Right lobe of liver (tissue), 6 donors: ENCODE data around the gene SLC39A12. TPM values are rescaled to one million over a fixed set of nuclear protein-coding genes. Genes with fewer than 3 reads are reported as not detected.
"Not testable (repeated sequence)": the region's sequence is repeated elsewhere in the genome, so short reads cannot be mapped to it uniquely, and the experiment has no call there.

Experiments used
- ATAC-seq, 4 donors: fragments of 200-7000 bp; cut with Tn5 transposase; one replicate each; pipeline ENCODE4 v1.9.1; 2020; ENCODE audit warnings: mild to moderate bottlenecking in 4 of 4, moderate library complexity in 4 of 4
- DNase-seq, 3 donors: peaks; one replicate each; pipeline ENCODE4 v3.0.0-alpha.2; 2020
- H3K27ac ChIP-seq, 3 donors: fragments of 200-600 bp; one replicate each; pipeline ENCODE4 v1.8.0; 2022
- H3K27me3 ChIP-seq, 2 donors: fragments of 200-600 bp; one replicate each; pipeline ENCODE4 v1.8.0; 2022
- H3K36me3 ChIP-seq, 4 donors: fragments of 200-600 bp; sonication (generic) in 1 of 4; one replicate each; pipeline versions ENCODE4 v1.5.1 to v1.8.0; 2017 to 2022; ENCODE audit warnings: control low read depth in 1 of 4
- H3K4me1 ChIP-seq, 4 donors: fragments of 200-600 bp; sonication (generic) in 1 of 4; one replicate each; pipeline versions ENCODE4 v1.5.1 to v1.8.0; 2017 to 2022; ENCODE audit warnings: control low read depth in 1 of 4
- H3K4me3 ChIP-seq, 3 donors: fragments of 200-600 bp; one replicate each; pipeline ENCODE4 v1.8.0; 2022
- H3K9me3 ChIP-seq, 4 donors: fragments of 200-600 bp; sonication (generic) in 1 of 4; one replicate each; pipeline versions ENCODE4 v1.5.1 to v1.8.0; 2017 to 2022; ENCODE audit warnings: control low read depth in 1 of 4
- CTCF ChIP-seq, 4 donors: fragments of 200-600 bp in 3 of 4; fragments of 450-650 bp in 1 of 4; IDR thresholded peaks; one replicate each; pipeline versions ENCODE4 v1.5.1 to v1.8.0; 2016 to 2022; ENCODE audit warnings: antibody characterized with exemption in 4 of 4, mild to moderate bottlenecking in 2 of 4
- POLR2A ChIP-seq: fragments of 450-650 bp; IDR thresholded peaks from one replicate; pipeline ENCODE4 v1.6.1; 2017; ENCODE audit warnings: antibody characterized with exemption, mild to moderate bottlenecking
- WGBS: methylation state at CpG from one replicate; pipeline ENCODE4 v1.1.6; 2018; ENCODE audit warnings: low coverage, low lambda C conversion rate; ENCODE audit not compliant: insufficient coverage; ENCODE audit errors: missing lambda C conversion rate; 5-methylcytosine and 5-hydroxymethylcytosine counted together
- intact Hi-C, 2 donors: fragments of 100-400 bp; cut with DNase I; formaldehyde crosslinking; loops; one replicate each; pipeline versions ENCODE4 v1.11.2 to v1.14.1; 2022
- total RNA-seq, 6 experiments: library from RNA; depleted of rRNA in 2 of 6; stranded (reverse); fragments of >200 nt in 2 of 6; fragmentation: NEBNext Ultra II Directional in 3 of 6; extraction: Animal tissue kit (Norgen Biotek cat#: 25700) in 3 of 6; gene quantifications; one replicate each; pipeline versions ENCODE4 v1.1.0 to v1.2.4, GENCODE V29; 2016 to 2023
- donor health status: DM: no; HTN: yes; CAD: no.
- donor health status: DM: no; HTN: no; CAD: no.
- donor health status: DM: no; HTN: no; CAD: no.
- donor health status: DM: no; HTN: yes; CAD: no.
- donor health status: DM: no; HTN: yes; CAD: no.

The SLC39A12 gene
- total RNA-seq, 6 experiments from 2014 or later, result 0.10 to 0.11 TPM; not detected in 4

- DNase-seq, result no peak
- Histone ChIP-seq H3K4me3 (no peak overlapping the region), H3K27ac (no peak overlapping the region), H3K4me1 (no peaks in the 10 kb centered on the region), H3K27me3 (no peaks in the 10 kb centered on the region), H3K36me3 (no peaks in the 10 kb centered on the region), H3K9me3 (no peaks in the 10 kb centered on the region)
- intact Hi-C loops, result no loop called here
- 19% methylated on average over 3 of the region's 3 CpGs for WGBS
- TF ChIP-seq POLR2A, result no peak
- no peak for TF ChIP-seq CTCF (IDR thresholded peaks at IDR 0.05)
- ATAC-seq, result no peak
These were observed 8.5 kb upstream of the SLC39A12 start for GRCh38 chr10:17943033-17943745.

- ATAC-seq, H3K4me1 ChIP-seq, intact Hi-C loops, H3K4me3 ChIP-seq, H3K36me3 ChIP-seq, H3K9me3 ChIP-seq, H3K27ac ChIP-seq, H3K27me3 ChIP-seq, DNase-seq: not testable (repeated sequence)
- 48% methylated on average over 5 of the region's 7 CpGs for WGBS
These were observed 1.4 kb upstream of the SLC39A12 start for GRCh38 chr10:17950269-17950668.

- Histone ChIP-seq H3K4me3 (no peak overlapping the region), H3K4me1 (no peaks in the 10 kb centered on the region), H3K27ac (no peak overlapping the region), H3K9me3 (no peaks in the 10 kb centered on the region), H3K36me3 (no peaks in the 10 kb centered on the region), H3K27me3 (no peaks in the 10 kb centered on the region)
- 79% methylated on average over 9 of the region's 22 CpGs for WGBS
- DNase-seq, result no peak
- no peak for TF ChIP-seq POLR2A
- TF ChIP-seq CTCF (IDR thresholded peaks at IDR 0.05), result no peak
- ATAC-seq, result no peak
- intact Hi-C loops, result no loop called here
These were observed 992 bp upstream of the SLC39A12 start for GRCh38 chr10:17950726-17951125.

- H3K9me3 ChIP-seq, intact Hi-C loops, DNase-seq, H3K27me3 ChIP-seq, H3K36me3 ChIP-seq, H3K27ac ChIP-seq, H3K4me1 ChIP-seq, ATAC-seq, H3K4me3 ChIP-seq: not testable (repeated sequence)
- WGBS, result 71% methylated on average over 6 of the region's 10 CpGs
These were observed 2.7 kb downstream of the SLC39A12 start for GRCh38 chr10:17954372-17954771.

GRCh38 chr10:17954861-17955260 is 3.1 kb downstream of the SLC39A12 start:
- H3K27ac ChIP-seq, result no peak overlapping the region
- 72% methylated on average over 2 of the region's 2 CpGs for WGBS
- H3K36me3 ChIP-seq, result no peaks in the 10 kb centered on the region
- no peaks in the 10 kb centered on the region for H3K4me1 ChIP-seq
- DNase-seq, result no peak
- no peaks in the 10 kb centered on the region for H3K9me3 ChIP-seq
- H3K27me3 ChIP-seq, result no peaks in the 10 kb centered on the region
- no peak for ATAC-seq
- intact Hi-C loops, result no loop called here
- TF ChIP-seq POLR2A (no peak), CTCF (IDR thresholded peaks at IDR 0.05) (no peak)
- H3K4me3 ChIP-seq, result no peak overlapping the region
